Endothelial cell of umbilical vein (primary cell): ENCODE data around the gene SIGLEC6.

Experiments used
- EZH2 ChIP-seq: IDR thresholded peaks from 2 replicates; pipeline ENCODE4 v1.6.1; 2012; ENCODE audit warnings: borderline replicate concordance, low read depth, mild to moderate bottlenecking, moderate library complexity, low read length, inconsistent platforms; ENCODE audit not compliant: severe bottlenecking
- FOS ChIP-seq: IDR thresholded peaks from 2 replicates; pipeline ENCODE4 v1.6.1; 2011; ENCODE audit warnings: mild to moderate bottlenecking, low read length, moderate library complexity, borderline replicate concordance; ENCODE audit not compliant: insufficient read depth
- JUN ChIP-seq: IDR thresholded peaks from 2 replicates; pipeline ENCODE4 v1.6.1; 2011; ENCODE audit warnings: borderline replicate concordance, low read depth; ENCODE audit not compliant: insufficient read length, insufficient read depth
- POLR2A ChIP-seq: IDR thresholded peaks from 2 replicates; pipeline ENCODE4 v1.6.1; 2012; ENCODE audit warnings: low read depth, mild to moderate bottlenecking, control low read depth, low read length
- POLR2AphosphoS5 ChIP-seq: IDR thresholded peaks from 2 replicates; pipeline ENCODE4 v1.6.1; 2012; ENCODE audit warnings: low read depth, mild to moderate bottlenecking, control low read depth, low read length, moderate library complexity; ENCODE audit not compliant: insufficient read depth
- TF ChIP-seq, protein P1 (sequence below), 2 donors: IDR thresholded peaks; 1 replicate in 1 of 2; 2 replicates in 1 of 2; pipeline ENCODE4 v1.5.1; 2011; ENCODE audit warnings: low read length in 2 of 2, mild to moderate bottlenecking in 2 of 2, moderate library complexity in 2 of 2, control low read depth in 1 of 2, inconsistent platforms in 1 of 2, low read depth in 1 of 2; ENCODE audit not compliant: insufficient read depth in 1 of 2; ENCODE audit errors: extremely low read depth in 1 of 2
- TF ChIP-seq, protein P2 (sequence below): IDR thresholded peaks from 2 replicates; pipeline ENCODE4 v1.6.1; 2011; ENCODE audit not compliant: insufficient read depth, insufficient read length

DNA sequence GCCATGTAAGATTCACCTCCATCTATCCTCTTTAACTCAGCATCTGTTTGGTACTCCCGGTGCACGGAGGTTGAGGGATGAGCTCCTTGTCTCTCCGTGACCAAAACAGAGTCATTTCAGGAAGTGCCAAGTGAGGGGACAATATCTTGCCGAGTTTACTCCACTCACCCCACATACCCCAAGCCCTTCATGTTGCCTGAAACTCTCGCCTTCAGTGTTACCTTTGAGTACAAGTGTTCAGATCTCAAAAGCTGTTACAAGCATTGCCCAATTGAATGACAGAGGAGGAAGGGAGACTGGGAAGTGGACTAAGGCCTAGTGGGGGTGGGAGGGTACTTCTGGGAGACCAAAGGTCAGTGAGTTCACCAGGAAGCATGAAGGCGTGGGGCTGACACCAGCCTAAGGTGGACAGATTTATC, 23.8 kb downstream of the SIGLEC6 start:
- no peak for TF ChIP-seq EZH2
- TF ChIP-seq, protein P1, sequence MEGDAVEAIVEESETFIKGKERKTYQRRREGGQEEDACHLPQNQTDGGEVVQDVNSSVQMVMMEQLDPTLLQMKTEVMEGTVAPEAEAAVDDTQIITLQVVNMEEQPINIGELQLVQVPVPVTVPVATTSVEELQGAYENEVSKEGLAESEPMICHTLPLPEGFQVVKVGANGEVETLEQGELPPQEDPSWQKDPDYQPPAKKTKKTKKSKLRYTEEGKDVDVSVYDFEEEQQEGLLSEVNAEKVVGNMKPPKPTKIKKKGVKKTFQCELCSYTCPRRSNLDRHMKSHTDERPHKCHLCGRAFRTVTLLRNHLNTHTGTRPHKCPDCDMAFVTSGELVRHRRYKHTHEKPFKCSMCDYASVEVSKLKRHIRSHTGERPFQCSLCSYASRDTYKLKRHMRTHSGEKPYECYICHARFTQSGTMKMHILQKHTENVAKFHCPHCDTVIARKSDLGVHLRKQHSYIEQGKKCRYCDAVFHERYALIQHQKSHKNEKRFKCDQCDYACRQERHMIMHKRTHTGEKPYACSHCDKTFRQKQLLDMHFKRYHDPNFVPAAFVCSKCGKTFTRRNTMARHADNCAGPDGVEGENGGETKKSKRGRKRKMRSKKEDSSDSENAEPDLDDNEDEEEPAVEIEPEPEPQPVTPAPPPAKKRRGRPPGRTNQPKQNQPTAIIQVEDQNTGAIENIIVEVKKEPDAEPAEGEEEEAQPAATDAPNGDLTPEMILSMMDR (IDR thresholded peaks at IDR 0.05; ENCODE audit: extremely low read depth in 1 of 2, insufficient read depth in 1 of 2, low read depth in 1 of 2, low read length in 2 of 2): no peak
- no peak for TF ChIP-seq POLR2A
- TF ChIP-seq JUN: no peak
- no peak for TF ChIP-seq POLR2AphosphoS5
- TF ChIP-seq, protein P2, sequence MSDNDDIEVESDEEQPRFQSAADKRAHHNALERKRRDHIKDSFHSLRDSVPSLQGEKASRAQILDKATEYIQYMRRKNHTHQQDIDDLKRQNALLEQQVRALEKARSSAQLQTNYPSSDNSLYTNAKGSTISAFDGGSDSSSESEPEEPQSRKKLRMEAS: no peak
- TF ChIP-seq FOS: no peak
